ENCODE data around the gene PNMT. TPM values are rescaled to one million over a fixed set of nuclear protein-coding genes. Genes with fewer than 3 reads are reported as not detected.

Gene PNMT
- total and polyA plus RNA-seq, 2 of the 8 experiments (the other 6 are each of a cell fraction or from before 2014, with no cell fraction given), result 5.6 to 10.9 TPM

DNA sequence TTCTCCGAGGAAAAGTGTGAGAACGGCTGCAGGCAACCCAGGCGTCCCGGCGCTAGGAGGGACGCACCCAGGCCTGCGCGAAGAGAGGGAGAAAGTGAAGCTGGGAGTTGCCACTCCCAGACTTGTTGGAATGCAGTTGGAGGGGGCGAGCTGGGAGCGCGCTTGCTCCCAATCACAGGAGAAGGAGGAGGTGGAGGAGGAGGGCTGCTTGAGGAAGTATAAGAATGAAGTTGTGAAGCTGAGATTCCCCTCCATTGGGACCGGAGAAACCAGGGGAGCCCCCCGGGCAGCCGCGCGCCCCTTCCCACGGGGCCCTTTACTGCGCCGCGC is 31.5 kb downstream of the PNMT start, which contains the start of gene ERBB2:
Gene ERBB2 (plus strand): TSS at position 247 of the 330 bp plus-strand sequence. CDS start 175 bp downstream, outside the sequence.
- peak within 1 kb of the TSS; percentile 68; the same call in 1 of the 2 replicates for H3K27ac ChIP-seq (ENCODE audit: low read depth, low read length)
- peak within 1 kb of the TSS; percentile 80 for H3K56ac ChIP-seq (replicated peaks; ENCODE audit: insufficient read length, low read depth, low read length)
- peak in 1 of 2 experiments; percentile 67 for DNase-seq (ENCODE audit: low read depth in 1 of 2, low spot score in 2 of 2)
- 1% methylated on average over 14 of the region's 20 CpGs; no CpG with 5 or more reads in 1 of the 2 experiments for WGBS, 2 experiments (ENCODE audit: extremely low coverage in 1 of 2, insufficient coverage in 1 of 2, insufficient read length in 1 of 2, insufficient replicate concordance in 2 of 2, low coverage in 1 of 2, low lambda C conversion rate in 2 of 2, missing lambda C conversion rate in 1 of 2)
- H2AK5ac ChIP-seq (ENCODE audit: low read depth, low read length), result no peak within 1 kb of the TSS
- H4K5ac ChIP-seq (ENCODE audit: insufficient read length, low read depth, low read length), result peak within 1 kb of the TSS; percentile 60
- CTCF ChIA-PET (ENCODE audit: partially characterized antibody), result interaction anchor here (0.7 to 52.4 kb wide), 16 partner anchors 9 to 124 kb away, joined by 3 to 1885 read pairs (median 4); partner anchors contain the start of genes MIEN1, PGAP3, PNMT and PPP1R1B
- no peak within 1 kb of the TSS for H2BK120ac ChIP-seq (replicated peaks; ENCODE audit: low read depth, low read length)
- peaks cover 26 to 48% (median 33%) of the 10 kb centered on the region in 4 experiments for H3K4me1 ChIP-seq (replicated peaks in 1 of 4; ENCODE audit: control insufficient read depth in 3 of 4, insufficient read depth in 4 of 4, low read length in 3 of 4)
- H3K79me2 ChIP-seq (ENCODE audit: control insufficient read depth in 1 of 2, insufficient read depth in 2 of 2, low read length in 2 of 2), result peaks cover 34 to 68% of the 10 kb centered on the region in 2 experiments
- peak within 1 kb of the TSS; percentile 76 for H4K8ac ChIP-seq (ENCODE audit: extremely low read depth, insufficient read depth, low read length)
- H3K18ac ChIP-seq (ENCODE audit: extremely low read depth, low read length), result peak within 1 kb of the TSS; percentile 76; the same call in 1 of the 2 replicates
- no peaks in the 10 kb centered on the region for H3K36me3 ChIP-seq (ENCODE audit: control insufficient read depth in 2 of 4, insufficient read depth in 4 of 4, low read length in 3 of 4)
- POLR2A ChIA-PET (ENCODE audit: partially characterized antibody), result interaction anchor here (0.8 to 38.1 kb wide), 18 partner anchors 11 to 103 kb away, joined by 3 to 708 read pairs (median 4); partner anchors contain the start of genes MIEN1, PGAP3, PNMT and PPP1R1B
- peak within 1 kb of the TSS; percentile 78 to 98 (median 89) for H3K4me3 ChIP-seq (ENCODE audit: extremely low read depth in 1 of 4, insufficient read depth in 2 of 4, low read depth in 3 of 4, low read length in 4 of 4)
- peaks cover 13% of the 10 kb centered on the region for H3K23me2 ChIP-seq (ENCODE audit: low read depth, low read length)
- H2AFZ ChIP-seq (ENCODE audit: low read length), result no peak within 1 kb of the TSS
- peak within 1 kb of the TSS; percentile 88 to 94 for H3K4me2 ChIP-seq (ENCODE audit: insufficient read depth in 1 of 2, low read depth in 2 of 2, low read length in 2 of 2)
- H2BK12ac ChIP-seq (ENCODE audit: low read depth, low read length), result 0 out of 2 replicates have a peak within 1 kb of the TSS, but pooled peaks have one; percentile 13
- H4K20me1 ChIP-seq (replicated peaks in 1 of 2; ENCODE audit: control insufficient read depth in 1 of 2, insufficient read depth in 2 of 2, low read length in 2 of 2), result peaks cover 8 to 11% of the 10 kb centered on the region in 2 experiments
- no peak within 1 kb of the TSS for H2BK20ac ChIP-seq (ENCODE audit: low read length)
- H3K23ac ChIP-seq (ENCODE audit: insufficient read length), result no peak within 1 kb of the TSS
- FAIRE-seq, result peak; percentile 13
- peak within 1 kb of the TSS; percentile 67 for H4K91ac ChIP-seq (replicated peaks; ENCODE audit: insufficient read length, low read length)
- no peaks in the 10 kb centered on the region for H3K9me3 ChIP-seq (ENCODE audit: insufficient read depth in 2 of 2, low read depth in 1 of 2, low read length in 1 of 2)
- H3K14ac ChIP-seq (ENCODE audit: insufficient read length), result no peak within 1 kb of the TSS
- H2BK5ac ChIP-seq (ENCODE audit: low read depth, low read length), result peak within 1 kb of the TSS; percentile 92
- no peak within 1 kb of the TSS for H2BK15ac ChIP-seq (ENCODE audit: low read length)
- peaks cover 9% of the 10 kb centered on the region for H3K79me1 ChIP-seq (ENCODE audit: low read depth, low read length)
- H3K27me3 ChIP-seq (replicated peaks in 1 of 4; ENCODE audit: control insufficient read depth in 3 of 4, extremely low read depth in 1 of 4, insufficient read depth in 3 of 4, low read length in 3 of 4), result no peaks in the 10 kb centered on the region
- peak within 1 kb of the TSS; percentile 6 for H3K4ac ChIP-seq (replicated peaks; ENCODE audit: insufficient read length, low read depth, low read length)
- peak within 1 kb of the TSS; percentile 61 to 81 (median 72) for H3K9ac ChIP-seq (replicated peaks in 1 of 4; ENCODE audit: extremely low read depth in 1 of 4, low read depth in 3 of 4, low read length in 3 of 4)
- TF ChIP-seq RBBP5 (IDR thresholded peaks at IDR 0.05; ENCODE audit: borderline replicate concordance, low read depth, low read length) (0 out of 2 replicates have a peak, but pooled peaks have one; percentile 22), TEAD4 (IDR thresholded peaks at IDR 0.05; ENCODE audit: low read depth, low read length) (peak; percentile 95)
- TF ChIP-seq, protein P1, sequence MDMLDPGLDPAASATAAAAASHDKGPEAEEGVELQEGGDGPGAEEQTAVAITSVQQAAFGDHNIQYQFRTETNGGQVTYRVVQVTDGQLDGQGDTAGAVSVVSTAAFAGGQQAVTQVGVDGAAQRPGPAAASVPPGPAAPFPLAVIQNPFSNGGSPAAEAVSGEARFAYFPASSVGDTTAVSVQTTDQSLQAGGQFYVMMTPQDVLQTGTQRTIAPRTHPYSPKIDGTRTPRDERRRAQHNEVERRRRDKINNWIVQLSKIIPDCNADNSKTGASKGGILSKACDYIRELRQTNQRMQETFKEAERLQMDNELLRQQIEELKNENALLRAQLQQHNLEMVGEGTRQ (IDR thresholded peaks at IDR 0.05; ENCODE audit: low read length), result no peak
